ENCODE data around the gene SBF1.

- no peak for TF ChIP-seq POLR2AphosphoS5 (IDR thresholded peaks at IDR 0.05)
- no peak for TF ChIP-seq CTCF (IDR thresholded peaks at IDR 0.05)
- TF ChIP-seq POLR2A (IDR thresholded peaks at IDR 0.05; ENCODE audit: low read depth) = no peak
- TF ChIP-seq EP300 (IDR thresholded peaks at IDR 0.05) = no peak
Measured at GRCh38 chr22:50418624-50419023, 56.2 kb downstream of the SBF1 start.

Data from esophagus muscularis mucosa (tissue), 4 donors.